OCI-LY7 (cell line): ENCODE results near the gene TSPAN1.

Experiments
- CTCF ChIP-seq: fragments of 200-600 bp; sonication (generic); conservative IDR thresholded peaks from 2 replicates; pipeline ENCODE4 v1.5.1; 2014; ENCODE audit warnings: mild to moderate bottlenecking, antibody characterized with exemption, low read length, moderate library complexity, mixed read lengths
- EZH2phosphoT487 ChIP-seq: fragments of 200-600 bp; sonication (generic); IDR thresholded peaks from 2 replicates; pipeline ENCODE4 v1.6.1; 2018; ENCODE audit warnings: low read depth, borderline replicate concordance, mild to moderate bottlenecking, mixed run types, antibody characterized with exemption, low read length, moderate library complexity, mixed read lengths

- TF ChIP-seq CTCF (no peak), EZH2phosphoT487 (no peak)
Measured at GRCh38 chr1:46205791-46206190, 30.9 kb downstream of the TSPAN1 start.
